Neutrophil (primary cell): ENCODE measurements around the gene EIF4EBP2.

Experiments used
- H3K27ac ChIP-seq: fragments of 200-600 bp; sonication (generic); 2 replicates; pipeline ENCODE4 v1.5.1; 2016; ENCODE audit warnings: mild to moderate bottlenecking, moderate library complexity
- H3K27me3 ChIP-seq: fragments of 200-600 bp; sonication (generic); 2 replicates; pipeline ENCODE4 v1.6.0; 2016; ENCODE audit warnings: mild to moderate bottlenecking
- H3K36me3 ChIP-seq: fragments of 200-600 bp; sonication (generic); 2 replicates; pipeline ENCODE4 v1.5.1; 2017
- H3K4me1 ChIP-seq, 2 experiments: fragments of 200-600 bp in 1 of 2; sonication (generic) in 1 of 2; 1 replicate in 1 of 2; 2 replicates in 1 of 2; pipeline versions ENCODE4 v1.5.1 to v1.6.1; 2013 to 2016; ENCODE audit warnings: low read depth in 1 of 2, low read length in 1 of 2, mild to moderate bottlenecking in 1 of 2, moderate library complexity in 1 of 2; ENCODE audit not compliant: control insufficient read depth in 1 of 2, insufficient read depth in 1 of 2
- H3K4me3 ChIP-seq, 2 experiments: fragments of 200-600 bp in 1 of 2; sonication (generic) in 1 of 2; 1 replicate in 1 of 2; 2 replicates in 1 of 2; pipeline ENCODE4 v1.5.1; 2013 to 2016; ENCODE audit warnings: low read depth in 1 of 2, low read length in 1 of 2, mild to moderate bottlenecking in 1 of 2, moderate library complexity in 1 of 2
- H3K9me3 ChIP-seq: fragments of 200-600 bp; sonication (generic); 2 replicates; pipeline ENCODE4 v1.5.1; 2016
- TF ChIP-seq, protein P1 (sequence below): fragments of 200-600 bp; sonication (generic); IDR thresholded peaks from 2 replicates; pipeline ENCODE4 v1.5.1; 2016; ENCODE audit warnings: antibody characterized with exemption

Gene EIF4EBP2

DNA sequence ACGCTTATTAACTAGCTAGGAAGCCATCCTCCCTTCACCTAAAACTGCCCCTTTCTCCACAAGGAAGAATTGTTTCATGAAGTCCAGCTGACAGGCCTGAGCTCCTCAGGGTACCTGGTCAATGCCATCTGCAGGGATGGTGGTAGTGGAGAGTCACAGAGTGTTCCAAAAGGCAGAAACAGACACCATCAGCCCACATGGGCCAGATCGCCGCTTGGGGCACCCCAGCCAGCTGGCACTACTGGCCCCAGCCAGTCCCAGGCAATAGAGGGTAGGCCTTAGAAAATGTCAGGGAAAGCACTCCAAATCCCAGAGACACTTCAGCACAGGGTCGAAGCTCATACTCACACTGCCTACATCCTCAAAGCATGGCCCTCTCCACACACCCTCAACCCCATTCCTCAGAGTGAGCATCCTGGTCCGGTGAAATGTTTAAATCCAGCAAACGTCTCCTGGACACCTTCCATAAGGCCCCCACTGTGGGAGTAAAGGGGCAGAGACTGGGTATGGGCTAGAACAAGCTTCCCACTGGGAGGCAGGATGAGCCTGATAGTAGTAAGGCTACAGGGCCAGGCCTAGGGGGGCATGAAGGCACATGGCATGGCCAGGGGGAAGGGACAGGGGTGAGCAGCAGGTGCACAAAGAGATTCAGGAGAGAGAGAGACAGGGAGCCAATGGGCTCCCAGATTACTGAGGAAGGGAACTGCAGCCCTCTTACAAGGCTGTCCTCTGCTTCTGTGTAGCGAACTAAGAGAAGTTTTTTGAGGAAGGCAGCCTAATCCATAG lies 23.4 kb upstream of the EIF4EBP2 start:
- Histone ChIP-seq H3K9me3 (no peaks in the 10 kb centered on the region), H3K27me3 (peaks cover 48% of the 10 kb centered on the region), H3K4me3 (no peak overlapping the region), H3K36me3 (no peaks in the 10 kb centered on the region), H3K27ac (no peak overlapping the region), H3K4me1 (peaks cover 15 to 17% of the 10 kb centered on the region in 2 experiments)
- TF ChIP-seq, protein P1, sequence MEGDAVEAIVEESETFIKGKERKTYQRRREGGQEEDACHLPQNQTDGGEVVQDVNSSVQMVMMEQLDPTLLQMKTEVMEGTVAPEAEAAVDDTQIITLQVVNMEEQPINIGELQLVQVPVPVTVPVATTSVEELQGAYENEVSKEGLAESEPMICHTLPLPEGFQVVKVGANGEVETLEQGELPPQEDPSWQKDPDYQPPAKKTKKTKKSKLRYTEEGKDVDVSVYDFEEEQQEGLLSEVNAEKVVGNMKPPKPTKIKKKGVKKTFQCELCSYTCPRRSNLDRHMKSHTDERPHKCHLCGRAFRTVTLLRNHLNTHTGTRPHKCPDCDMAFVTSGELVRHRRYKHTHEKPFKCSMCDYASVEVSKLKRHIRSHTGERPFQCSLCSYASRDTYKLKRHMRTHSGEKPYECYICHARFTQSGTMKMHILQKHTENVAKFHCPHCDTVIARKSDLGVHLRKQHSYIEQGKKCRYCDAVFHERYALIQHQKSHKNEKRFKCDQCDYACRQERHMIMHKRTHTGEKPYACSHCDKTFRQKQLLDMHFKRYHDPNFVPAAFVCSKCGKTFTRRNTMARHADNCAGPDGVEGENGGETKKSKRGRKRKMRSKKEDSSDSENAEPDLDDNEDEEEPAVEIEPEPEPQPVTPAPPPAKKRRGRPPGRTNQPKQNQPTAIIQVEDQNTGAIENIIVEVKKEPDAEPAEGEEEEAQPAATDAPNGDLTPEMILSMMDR = no peak

DNA sequence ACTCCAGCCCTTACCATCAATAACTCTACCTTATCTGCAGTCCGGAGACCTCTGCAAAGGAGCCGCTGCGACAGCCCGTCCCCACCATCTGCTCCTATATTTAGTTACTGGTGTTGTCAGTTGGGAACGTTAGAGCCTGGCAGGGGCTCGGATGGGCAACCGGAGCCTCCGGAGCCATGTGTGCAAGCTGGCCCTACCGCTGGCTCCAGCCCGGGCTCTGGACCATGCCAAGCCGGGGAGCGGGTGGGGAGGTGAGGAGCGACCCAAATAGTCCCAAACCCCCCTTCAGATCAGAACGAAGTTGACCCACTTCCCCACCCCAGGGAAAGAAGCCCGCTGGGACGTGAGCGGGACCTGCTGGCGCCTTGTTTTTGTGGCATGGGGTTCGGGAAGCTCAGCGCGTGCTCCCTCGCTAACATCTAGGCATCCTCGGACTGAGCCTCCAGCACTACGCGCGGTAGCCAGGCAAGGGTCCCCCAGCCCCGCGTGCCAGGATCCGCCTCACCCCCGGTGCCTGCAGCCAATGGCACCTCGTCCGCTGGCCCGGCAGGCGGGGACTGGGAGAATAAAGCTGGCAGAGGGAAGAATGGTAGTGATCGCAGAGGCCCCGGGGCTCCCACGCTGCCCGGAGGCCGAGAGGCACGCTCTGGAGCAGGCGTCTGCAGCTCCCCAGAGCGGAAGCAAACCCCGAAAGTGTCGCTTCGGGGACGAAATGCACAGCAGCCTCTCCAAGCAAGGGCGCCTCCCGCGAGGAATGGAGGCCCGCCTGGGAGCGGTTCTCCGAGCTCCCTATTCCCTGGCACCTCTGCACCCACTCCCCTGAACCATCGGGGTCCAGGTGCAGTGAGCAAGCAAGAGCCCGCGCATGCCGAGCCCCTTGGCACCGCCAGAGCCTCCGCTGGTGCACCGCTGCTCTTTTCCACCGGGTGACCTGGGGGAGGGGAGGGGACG lies 22.2 kb upstream of the EIF4EBP2 start:
- peaks cover 48% of the 10 kb centered on the region for H3K27me3 ChIP-seq
- H3K9me3 ChIP-seq = no peaks in the 10 kb centered on the region
- TF ChIP-seq, protein P1 = no peak
- no peaks in the 10 kb centered on the region for H3K36me3 ChIP-seq
- H3K4me1 ChIP-seq = peaks cover 15 to 17% of the 10 kb centered on the region in 2 experiments
- H3K27ac ChIP-seq = no peak overlapping the region
- H3K4me3 ChIP-seq = peak overlapping the region; percentile 59 to 71

DNA sequence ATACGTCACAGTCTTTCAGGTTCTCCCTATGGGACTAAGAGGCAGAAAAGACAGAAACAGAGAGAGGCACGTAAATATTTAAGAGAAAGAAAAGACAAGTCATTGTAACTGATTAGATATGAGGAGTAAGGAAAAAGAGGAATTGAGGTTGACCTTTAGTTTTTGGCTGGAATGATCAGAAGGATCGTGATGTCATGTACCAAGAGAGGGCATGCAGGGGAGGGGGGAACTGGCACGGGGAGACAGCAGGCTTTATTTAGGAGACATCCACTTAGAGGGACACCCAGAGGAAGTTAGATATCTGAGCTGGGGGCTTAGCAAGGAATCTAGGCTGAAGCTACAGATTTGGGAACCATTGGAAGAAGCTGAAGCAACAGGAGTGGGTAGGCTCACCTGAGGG lies 12.3 kb upstream of the EIF4EBP2 start:
- Histone ChIP-seq H3K36me3 (no peaks in the 10 kb centered on the region), H3K9me3 (no peaks in the 10 kb centered on the region), H3K4me1 (peaks cover 9 to 10% of the 10 kb centered on the region in 2 experiments), H3K27me3 (peaks cover 16% of the 10 kb centered on the region), H3K27ac (no peak overlapping the region), H3K4me3 (no peak overlapping the region)
- TF ChIP-seq, protein P1 = no peak

DNA sequence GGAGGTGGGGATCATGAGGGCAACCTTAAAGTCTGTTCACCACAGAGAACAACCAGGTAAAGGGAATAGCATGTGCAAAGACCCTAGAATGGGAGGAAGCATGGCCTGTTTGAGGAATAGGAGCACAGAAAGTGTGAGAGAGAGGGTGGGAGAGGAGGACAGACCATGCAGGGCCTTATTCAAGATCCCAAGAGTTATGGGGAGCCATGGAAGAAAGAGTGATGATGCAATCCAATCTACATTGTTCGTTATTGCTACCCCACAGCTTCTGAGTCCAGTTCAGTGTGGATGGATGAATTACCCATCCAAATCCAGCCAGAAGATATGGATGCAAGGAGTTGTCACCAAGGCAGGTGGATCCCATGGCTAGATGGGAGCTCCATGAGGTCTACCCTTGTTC lies 7.8 kb upstream of the EIF4EBP2 start:
- Histone ChIP-seq H3K27ac (no peak overlapping the region), H3K27me3 (peaks cover 10% of the 10 kb centered on the region), H3K9me3 (no peaks in the 10 kb centered on the region), H3K4me1 (no peaks in the 10 kb centered on the region), H3K36me3 (no peaks in the 10 kb centered on the region), H3K4me3 (no peak overlapping the region)
- TF ChIP-seq, protein P1 = no peak

DNA sequence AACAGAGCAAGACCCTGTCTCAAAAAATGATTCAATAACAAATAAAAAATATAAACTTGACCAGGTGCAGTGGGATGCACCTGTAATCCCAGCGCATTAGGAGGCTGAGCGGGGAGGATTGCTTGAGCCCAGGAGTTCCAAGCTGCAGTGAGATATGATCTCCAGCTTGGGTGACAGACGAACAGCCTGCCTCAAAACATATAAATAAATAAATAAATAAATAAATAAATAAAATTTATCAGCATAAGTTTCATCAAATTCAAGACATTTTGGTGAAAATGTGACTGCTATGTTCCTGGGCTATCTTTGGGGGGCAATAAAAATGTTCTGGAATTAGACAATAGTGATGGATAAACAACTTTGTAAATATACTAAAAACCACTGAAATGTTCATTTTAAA lies 4.8 kb upstream of the EIF4EBP2 start:
- TF ChIP-seq, protein P1 = no peak
- no peak overlapping the region for H3K27ac ChIP-seq
- no peaks in the 10 kb centered on the region for H3K36me3 ChIP-seq

More for the DNA sequence above, 4.8 kb upstream of the EIF4EBP2 start:
- H3K27me3 ChIP-seq = no peaks in the 10 kb centered on the region
- H3K9me3 ChIP-seq = no peaks in the 10 kb centered on the region
- H3K4me1 ChIP-seq = peaks cover 5% of the 10 kb centered on the region in 2 experiments
- no peak overlapping the region for H3K4me3 ChIP-seq
